Measurements from ENCODE around the gene MAP2K4. TPM values are rescaled to one million over a fixed set of nuclear protein-coding genes. Genes with fewer than 3 reads are reported as not detected.

The MAP2K4 gene
- total and polyA plus RNA-seq, 5 experiments from 2014 or later = 17.7 to 51.3 (median 27.3) TPM

- no peak for ATAC-seq
- Mint-ChIP-seq H3K36me3 (peaks cover 23 to 78% (median 45%) of the 10 kb centered on the region in 3 donors), H3K4me1 (peaks cover 3 to 31% (median 10%) of the 10 kb centered on the region in 4 donors), H3K27ac (no peak overlapping the region), H3K4me3 (no peak overlapping the region), H3K27me3 (no peaks in the 10 kb centered on the region), H3K9me3 (no peaks in the 10 kb centered on the region)
- POLR2A ChIA-PET = no interaction called here
- no peak for DNase-seq
Observed at GRCh38 chr17:12099412-12099811, 78.7 kb downstream of the MAP2K4 start.

- peaks cover 10 to 67% (median 27%) of the 10 kb centered on the region in 3 donors for H3K36me3 Mint-ChIP-seq
- H3K4me3 Mint-ChIP-seq = no peak overlapping the region
- peaks cover 10 to 26% (median 14%) of the 10 kb centered on the region in 4 donors for H3K4me1 Mint-ChIP-seq
- POLR2A ChIA-PET = interaction anchor here (0.6 kb wide), 1 partner anchor 110 kb away, joined by 3 read pairs; no protein-coding TSS in a partner anchor
- no peaks in the 10 kb centered on the region for H3K9me3 Mint-ChIP-seq
- ATAC-seq (no peak), DNase-seq (no peak)
- H3K27ac Mint-ChIP-seq = no peak overlapping the region
- no peaks in the 10 kb centered on the region for H3K27me3 Mint-ChIP-seq
Observed at GRCh38 chr17:12104831-12105230, 84.2 kb downstream of the MAP2K4 start.

GRCh38 chr17:12107905-12108304 lies 87.2 kb downstream of the MAP2K4 start:
- Mint-ChIP-seq H3K4me3 (no peak overlapping the region), H3K27ac (no peak overlapping the region), H3K27me3 (no peaks in the 10 kb centered on the region), H3K36me3 (peaks cover 8 to 72% (median 24%) of the 10 kb centered on the region in 3 donors), H3K4me1 (peaks cover 7 to 12% (median 11%) of the 10 kb centered on the region in 4 donors), H3K9me3 (no peaks in the 10 kb centered on the region)
- DNase-seq (no peak), ATAC-seq (no peak)
- POLR2A ChIA-PET = no interaction called here

DNA sequence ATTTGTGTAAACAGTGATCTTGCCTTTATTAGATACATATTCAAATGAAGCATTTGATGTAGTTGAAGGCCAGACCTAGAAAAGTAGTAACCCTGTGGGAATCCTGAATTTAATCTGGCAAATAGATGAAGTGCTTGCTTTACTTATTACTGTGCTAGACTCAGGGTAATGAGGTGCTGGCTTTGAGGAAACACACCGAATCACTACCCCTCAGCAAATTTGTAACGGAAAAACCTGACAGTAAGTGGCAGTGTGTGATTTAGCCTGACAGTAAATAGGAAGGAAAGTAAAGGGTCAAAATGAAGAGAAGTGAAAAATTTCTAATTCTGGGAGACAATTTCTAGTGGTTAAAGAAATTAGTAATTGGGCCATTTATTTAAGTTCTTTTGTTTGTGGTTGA lies 90.2 kb downstream of the MAP2K4 start:
- Mint-ChIP-seq H3K4me1 (peaks cover 1 to 6% (median 3%) of the 10 kb centered on the region in 4 donors), H3K9me3 (no peaks in the 10 kb centered on the region), H3K27me3 (no peaks in the 10 kb centered on the region), H3K36me3 (peaks cover 13 to 80% (median 42%) of the 10 kb centered on the region in 3 donors), H3K27ac (no peak overlapping the region), H3K4me3 (no peak overlapping the region)
- DNase-seq (no peak), ATAC-seq (no peak)
- POLR2A ChIA-PET = no interaction called here

DNA sequence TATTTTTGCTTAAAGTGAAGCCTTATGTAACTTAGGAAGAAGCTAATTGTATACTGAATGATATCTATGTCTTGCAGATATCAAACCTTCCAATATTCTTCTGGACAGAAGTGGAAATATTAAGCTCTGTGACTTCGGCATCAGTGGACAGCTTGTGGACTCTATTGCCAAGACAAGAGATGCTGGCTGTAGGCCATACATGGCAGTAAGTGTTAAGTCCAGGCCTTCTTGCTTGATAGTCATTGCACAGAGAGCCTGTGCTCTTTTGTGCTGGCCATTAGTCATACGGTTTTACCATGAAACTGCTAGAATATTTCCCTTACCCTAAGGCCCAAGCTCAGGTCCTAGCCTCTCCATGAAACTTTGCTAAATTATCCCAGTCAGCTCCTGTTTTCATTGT lies 92.5 kb downstream of the MAP2K4 start:
- ATAC-seq (no peak), DNase-seq (no peak)
- POLR2A ChIA-PET = no interaction called here
- peaks cover 0 to 5% (median under 1%) of the 10 kb centered on the region in 4 donors for H3K4me1 Mint-ChIP-seq
- no peak overlapping the region for H3K27ac Mint-ChIP-seq
- H3K9me3 Mint-ChIP-seq = no peaks in the 10 kb centered on the region
- H3K36me3 Mint-ChIP-seq = peaks cover 24 to 82% (median 56%) of the 10 kb centered on the region in 3 donors
- H3K4me3 Mint-ChIP-seq = no peak overlapping the region
- no peaks in the 10 kb centered on the region for H3K27me3 Mint-ChIP-seq

GRCh38 chr17:12114686-12115418 lies 94.2 kb downstream of the MAP2K4 start:
- DNase-seq = no peak

DNA sequence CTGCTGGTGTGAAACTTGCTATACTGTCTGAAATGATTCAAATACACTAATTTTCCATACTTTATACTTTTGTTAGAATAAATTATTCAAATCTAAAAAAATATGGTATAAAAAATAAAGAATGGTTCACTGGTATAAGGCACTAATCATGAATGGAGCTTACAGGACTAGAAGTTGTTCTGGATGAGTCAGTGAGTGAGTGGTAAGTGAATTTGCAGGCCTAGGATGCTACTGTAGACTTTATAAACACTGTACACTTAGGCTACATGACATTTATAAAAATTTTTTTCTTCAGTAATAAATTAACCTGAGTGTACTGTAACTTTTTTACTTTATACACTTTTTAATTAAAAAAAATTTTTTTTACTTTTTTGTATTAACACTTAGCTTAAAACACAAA lies 95.5 kb downstream of the MAP2K4 start:
- Mint-ChIP-seq H3K4me1 (peaks cover 0 to 3% (median 0%) of the 10 kb centered on the region in 4 donors), H3K9me3 (peaks cover 0 to 4% (median 0%) of the 10 kb centered on the region in 9 donors), H3K4me3 (no peak overlapping the region), H3K36me3 (peaks cover 32 to 75% (median 63%) of the 10 kb centered on the region in 3 donors), H3K27me3 (no peaks in the 10 kb centered on the region), H3K27ac (no peak overlapping the region)
- POLR2A ChIA-PET = no interaction called here
- DNase-seq (no peak), ATAC-seq (no peak)

More at GRCh38 chr17:12114686-12115418, 94.2 kb downstream of the MAP2K4 start:
- H3K4me3 Mint-ChIP-seq = no peak overlapping the region
- H3K36me3 Mint-ChIP-seq = peaks cover 32 to 87% (median 63%) of the 10 kb centered on the region in 3 donors
- H3K27me3 Mint-ChIP-seq = no peaks in the 10 kb centered on the region
- no peak overlapping the region for H3K27ac Mint-ChIP-seq
- POLR2A ChIA-PET = no interaction called here
- no peak for ATAC-seq
- H3K4me1 Mint-ChIP-seq = peaks cover 0 to 3% (median 1%) of the 10 kb centered on the region in 4 donors
- H3K9me3 Mint-ChIP-seq = peaks cover 0 to 4% (median 0%) of the 10 kb centered on the region in 9 donors

GRCh38 chr17:12118617-12119016 lies 97.9 kb downstream of the MAP2K4 start:
- POLR2A ChIA-PET = no interaction called here
- DNase-seq = no peak
- no peak for ATAC-seq
- Mint-ChIP-seq H3K4me3 (no peak overlapping the region), H3K27me3 (no peaks in the 10 kb centered on the region), H3K36me3 (peaks cover 33 to 68% (median 58%) of the 10 kb centered on the region in 3 donors), H3K27ac (no peak overlapping the region), H3K4me1 (peaks cover 0 to 3% (median 0%) of the 10 kb centered on the region in 4 donors), H3K9me3 (peaks cover 0 to 4% (median 0%) of the 10 kb centered on the region in 9 donors)

DNA sequence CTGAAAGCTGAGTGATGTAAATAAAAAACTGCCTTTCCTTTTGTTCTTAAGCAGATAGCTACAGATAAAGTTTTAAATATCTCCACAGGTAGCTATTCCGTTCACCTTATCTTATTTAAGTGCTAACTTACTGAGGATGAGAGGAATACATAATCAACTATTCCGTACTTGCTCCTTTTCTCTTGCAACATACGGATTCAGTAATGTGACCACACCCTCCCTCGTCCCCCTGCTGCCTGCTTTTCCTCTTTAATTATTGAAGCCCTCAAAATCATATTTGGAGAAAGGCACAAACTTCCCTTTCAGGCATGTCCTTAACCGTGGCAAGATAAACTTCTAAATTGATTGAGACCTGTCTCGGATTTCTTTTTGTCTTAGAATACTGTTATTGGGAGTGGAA lies 101.4 kb downstream of the MAP2K4 start:
- Mint-ChIP-seq H3K4me1 (peaks cover 0 to 3% (median 0%) of the 10 kb centered on the region in 4 donors), H3K4me3 (no peak overlapping the region), H3K27me3 (no peaks in the 10 kb centered on the region), H3K27ac (no peak overlapping the region), H3K36me3 (peaks cover 54 to 71% (median 65%) of the 10 kb centered on the region in 3 donors), H3K9me3 (peaks cover 0 to 9% (median 0%) of the 10 kb centered on the region in 9 donors)
- no peak for DNase-seq
- POLR2A ChIA-PET = no interaction called here
- no peak for ATAC-seq

DNA sequence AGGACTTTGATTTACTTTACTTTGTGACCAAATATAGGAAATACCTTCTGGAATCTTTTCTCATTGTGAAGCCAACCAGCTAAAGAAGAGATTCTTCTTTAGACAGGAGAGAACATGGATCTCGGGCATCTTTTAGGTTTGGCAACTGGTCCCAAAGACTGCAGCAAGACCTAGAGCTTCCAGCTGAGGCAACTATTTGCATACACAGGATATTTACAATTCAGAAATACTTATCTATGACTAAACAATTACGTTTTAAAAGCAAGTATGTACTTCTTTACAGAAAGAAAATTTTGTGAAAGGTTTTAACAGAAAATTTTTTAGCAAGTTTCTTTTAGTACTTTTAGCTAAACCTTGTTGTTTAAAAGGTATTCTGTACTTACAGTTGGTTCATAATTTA lies 106.5 kb downstream of the MAP2K4 start:
- Mint-ChIP-seq H3K27me3 (no peaks in the 10 kb centered on the region), H3K27ac (peak overlapping the region in 1 of 10 donors; percentile 11), H3K4me1 (peaks cover 0 to 4% (median 0%) of the 10 kb centered on the region in 4 donors), H3K9me3 (peaks cover 0 to 7% (median 0%) of the 10 kb centered on the region in 9 donors), H3K36me3 (peaks cover 45 to 94% (median 79%) of the 10 kb centered on the region in 3 donors), H3K4me3 (no peak overlapping the region)
- POLR2A ChIA-PET = no interaction called here
- ATAC-seq (no peak), DNase-seq (no peak)

DNA sequence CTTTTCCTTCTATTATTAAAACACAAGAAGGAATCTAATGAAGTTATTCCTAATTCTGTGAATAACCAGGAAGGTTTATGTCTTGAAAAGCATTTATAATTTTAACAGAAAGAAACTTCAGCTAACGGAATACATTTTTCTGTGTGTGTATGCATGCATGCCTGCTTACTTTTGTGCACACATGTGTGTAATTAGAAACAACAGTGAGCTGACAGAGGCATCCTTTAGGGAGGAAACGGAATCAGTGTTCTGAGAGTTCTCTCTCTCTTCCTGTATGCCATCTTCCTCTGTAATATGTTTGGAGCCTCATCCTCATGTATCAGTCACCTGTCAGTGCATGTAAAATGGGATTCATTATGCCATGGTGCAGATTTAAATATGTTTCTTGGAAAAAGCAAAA lies 107.0 kb downstream of the MAP2K4 start:
- Mint-ChIP-seq H3K27me3 (no peaks in the 10 kb centered on the region), H3K4me3 (no peak overlapping the region), H3K27ac (no peak overlapping the region), H3K9me3 (peaks cover 0 to 7% (median 0%) of the 10 kb centered on the region in 9 donors), H3K4me1 (peaks cover 0 to 4% (median 0%) of the 10 kb centered on the region in 4 donors), H3K36me3 (peaks cover 45 to 95% (median 83%) of the 10 kb centered on the region in 3 donors)
- POLR2A ChIA-PET = no interaction called here
- no peak for DNase-seq
- ATAC-seq = no peak

GRCh38 chr17:12128946-12129345 lies 108.3 kb downstream of the MAP2K4 start:
- peaks cover 39 to 95% (median 81%) of the 10 kb centered on the region in 3 donors for H3K36me3 Mint-ChIP-seq
- ATAC-seq (no peak), DNase-seq (no peak)
- H3K9me3 Mint-ChIP-seq = peaks cover 0 to 7% (median 0%) of the 10 kb centered on the region in 9 donors
- no peak overlapping the region for H3K4me3 Mint-ChIP-seq
- peak overlapping the region in 1 of 10 donors; percentile 41 for H3K27ac Mint-ChIP-seq
- peaks cover 0 to 4% (median 0%) of the 10 kb centered on the region in 4 donors for H3K4me1 Mint-ChIP-seq
- no peaks in the 10 kb centered on the region for H3K27me3 Mint-ChIP-seq
- POLR2A ChIA-PET = interaction anchor here (0.5 kb wide), 1 partner anchor 131 kb away, joined by 4 read pairs; no protein-coding TSS in a partner anchor

GRCh38 chr17:12133183-12133582 lies 112.5 kb downstream of the MAP2K4 start:
- Mint-ChIP-seq H3K27ac (no peak overlapping the region), H3K36me3 (peaks cover 38 to 94% (median 78%) of the 10 kb centered on the region in 3 donors), H3K9me3 (peaks cover 5 to 25% (median 10%) of the 10 kb centered on the region in 9 donors), H3K27me3 (no peaks in the 10 kb centered on the region), H3K4me3 (no peak overlapping the region), H3K4me1 (peaks cover 0 to 4% (median 0%) of the 10 kb centered on the region in 4 donors)
- POLR2A ChIA-PET = no interaction called here
- no peak for DNase-seq
- ATAC-seq = no peak
